Hematopoietic multipotent progenitor cell treated with erythropoietin and hydrocortisone succinate and interleukin-3 and kit ligand, for 6 days (in vitro differentiated cells): ENCODE measurements around the gene PKD1L1.

ENCODE experiments used
- DNase-seq: peaks from one replicate; pipeline ENCODE4 v3.0.0-alpha.2; 2015

Gene PKD1L1

GRCh38 chr7:47852330-47853245 lies 95.7 kb downstream of the PKD1L1 start:
- peak; percentile 3 for DNase-seq

GRCh38 chr7:47847207-47847606 lies 101.1 kb downstream of the PKD1L1 start:
- DNase-seq, result no peak

GRCh38 chr7:47846138-47846836 lies 102.0 kb downstream of the PKD1L1 start:
- no peak for DNase-seq

- DNase-seq, result no peak
These were observed 104.0 kb downstream of the PKD1L1 start for GRCh38 chr7:47844311-47844710.

GRCh38 chr7:47843291-47843690 lies 105.0 kb downstream of the PKD1L1 start:
- DNase-seq, result no peak

GRCh38 chr7:47839381-47839780 lies 108.9 kb downstream of the PKD1L1 start:
- DNase-seq, result no peak

- DNase-seq, result no peak
These were observed 110.4 kb downstream of the PKD1L1 start for GRCh38 chr7:47837826-47838225.

- no peak for DNase-seq
These were observed 111.6 kb downstream of the PKD1L1 start for GRCh38 chr7:47836503-47837202.

GRCh38 chr7:47836080-47836479 lies 112.2 kb downstream of the PKD1L1 start:
- DNase-seq, result no peak

GRCh38 chr7:47833211-47833610 lies 115.1 kb downstream of the PKD1L1 start:
- DNase-seq, result no peak

- DNase-seq, result no peak
These were observed 116.1 kb downstream of the PKD1L1 start for GRCh38 chr7:47832105-47832715.

GRCh38 chr7:47830015-47830414 lies 118.3 kb downstream of the PKD1L1 start:
- DNase-seq, result no peak

GRCh38 chr7:47827871-47828270 lies 120.4 kb downstream of the PKD1L1 start:
- DNase-seq, result no peak

GRCh38 chr7:47827351-47827756 lies 120.9 kb downstream of the PKD1L1 start:
- DNase-seq, result no peak

GRCh38 chr7:47826754-47827153 lies 121.5 kb downstream of the PKD1L1 start:
- DNase-seq, result no peak

GRCh38 chr7:47819607-47819920 lies 128.7 kb downstream of the PKD1L1 start:
- no peak for DNase-seq

GRCh38 chr7:47818796-47819606 lies 129.3 kb downstream of the PKD1L1 start:
- DNase-seq, result peak; percentile 78

- DNase-seq, result no peak
These were observed 130.3 kb downstream of the PKD1L1 start for GRCh38 chr7:47817917-47818316.

- no peak for DNase-seq
These were observed 131.6 kb downstream of the PKD1L1 start for GRCh38 chr7:47816647-47817046.

GRCh38 chr7:47815867-47816266 lies 132.4 kb downstream of the PKD1L1 start:
- no peak for DNase-seq

- no peak for DNase-seq
These were observed 133.2 kb downstream of the PKD1L1 start for GRCh38 chr7:47814905-47815613.
